ENCODE measurements around the gene PLG. TPM values are rescaled to one million over a fixed set of nuclear protein-coding genes. Genes with fewer than 3 reads are reported as not detected.
"Not testable (repeated sequence)": the region's sequence is repeated elsewhere in the genome, so short reads cannot be mapped to it uniquely, and the experiment has no call there.

Gene PLG
- total RNA-seq, 2 experiments from 2014 or later, result 0.80 TPM; not detected in 1

- CTCF ChIA-PET, result interaction anchor here (0.9 kb wide), 1 partner anchor 579 kb away, joined by 3 read pairs; no protein-coding TSS in a partner anchor
- H3K4me3 Mint-ChIP-seq, result no peak overlapping the region
- peaks cover 1% of the 10 kb centered on the region for H3K36me3 Mint-ChIP-seq
- ATAC-seq (no peak), DNase-seq (no peak)
- H3K4me1 Mint-ChIP-seq, result peaks cover 8% of the 10 kb centered on the region
- H3K27ac Mint-ChIP-seq, result no peak overlapping the region
- H3K27me3 Mint-ChIP-seq, result no peaks in the 10 kb centered on the region
- H3K9me3 Mint-ChIP-seq (ENCODE audit: low read depth), result no peaks in the 10 kb centered on the region
Observed at GRCh38 chr6:160791981-160792418, 90.0 kb downstream of the PLG start.

GRCh38 chr6:160792708-160793107, 90.7 kb downstream of the PLG start:
- Mint-ChIP-seq H3K9me3 (ENCODE audit: low read depth) (peaks cover 1% of the 10 kb centered on the region), H3K36me3 (peaks cover 1% of the 10 kb centered on the region), H3K27me3 (no peaks in the 10 kb centered on the region), H3K4me1 (peaks cover 8% of the 10 kb centered on the region), H3K4me3 (no peak overlapping the region), H3K27ac (no peak overlapping the region)
- no peak for ATAC-seq
- CTCF ChIA-PET, result interaction anchor here (0.9 kb wide), 1 partner anchor 579 kb away, joined by 3 read pairs; no protein-coding TSS in a partner anchor
- no peak for DNase-seq

GRCh38 chr6:160793652-160794051, 91.6 kb downstream of the PLG start:
- no peak overlapping the region for H3K27ac Mint-ChIP-seq
- CTCF ChIA-PET, result no interaction called here
- peaks cover 3% of the 10 kb centered on the region for H3K9me3 Mint-ChIP-seq (ENCODE audit: low read depth)
- peaks cover 8% of the 10 kb centered on the region for H3K4me1 Mint-ChIP-seq
- ATAC-seq, result no peak
- DNase-seq, result no peak
- no peaks in the 10 kb centered on the region for H3K27me3 Mint-ChIP-seq
- H3K4me3 Mint-ChIP-seq, result no peak overlapping the region
- no peaks in the 10 kb centered on the region for H3K36me3 Mint-ChIP-seq

GRCh38 chr6:160795721-160796120, 93.7 kb downstream of the PLG start:
- DNase-seq (no peak), ATAC-seq (no peak)
- H3K9me3 Mint-ChIP-seq (ENCODE audit: low read depth), result peaks cover 11% of the 10 kb centered on the region
- no peak overlapping the region for H3K4me3 Mint-ChIP-seq
- H3K27ac Mint-ChIP-seq, result no peak overlapping the region
- no peaks in the 10 kb centered on the region for H3K36me3 Mint-ChIP-seq
- CTCF ChIA-PET, result no interaction called here
- peaks cover 2% of the 10 kb centered on the region for H3K4me1 Mint-ChIP-seq
- no peaks in the 10 kb centered on the region for H3K27me3 Mint-ChIP-seq

GRCh38 chr6:160798625-160799024, 96.6 kb downstream of the PLG start:
- CTCF ChIA-PET, result no interaction called here
- ATAC-seq (no peak), DNase-seq (no peak)
- Mint-ChIP-seq H3K4me3 (no peak overlapping the region), H3K9me3 (ENCODE audit: low read depth) (peaks cover 11% of the 10 kb centered on the region), H3K36me3 (no peaks in the 10 kb centered on the region), H3K27me3 (no peaks in the 10 kb centered on the region), H3K27ac (no peak overlapping the region), H3K4me1 (no peaks in the 10 kb centered on the region)

- no peak for DNase-seq
- H3K27me3 Mint-ChIP-seq, result no peaks in the 10 kb centered on the region
- H3K36me3 Mint-ChIP-seq, result no peaks in the 10 kb centered on the region
- no peak for ATAC-seq
- H3K4me3 Mint-ChIP-seq, result no peak overlapping the region
- H3K4me1 Mint-ChIP-seq, result no peaks in the 10 kb centered on the region
- H3K9me3 Mint-ChIP-seq (ENCODE audit: low read depth), result peaks cover 11% of the 10 kb centered on the region
- CTCF ChIA-PET, result no interaction called here
- no peak overlapping the region for H3K27ac Mint-ChIP-seq
Observed at GRCh38 chr6:160799801-160800506, 97.9 kb downstream of the PLG start.

GRCh38 chr6:160801418-160801817, 99.4 kb downstream of the PLG start:
- peaks cover 11% of the 10 kb centered on the region for H3K9me3 Mint-ChIP-seq (ENCODE audit: low read depth)
- no peaks in the 10 kb centered on the region for H3K36me3 Mint-ChIP-seq
- H3K27ac Mint-ChIP-seq, result no peak overlapping the region
- H3K27me3 Mint-ChIP-seq, result no peaks in the 10 kb centered on the region
- no peaks in the 10 kb centered on the region for H3K4me1 Mint-ChIP-seq
- no peak overlapping the region for H3K4me3 Mint-ChIP-seq
- ATAC-seq (no peak), DNase-seq (no peak)
- CTCF ChIA-PET, result no interaction called here

- H3K27me3 Mint-ChIP-seq, H3K4me3 Mint-ChIP-seq, CTCF ChIA-PET, H3K27ac Mint-ChIP-seq, DNase-seq, H3K4me1 Mint-ChIP-seq, ATAC-seq, H3K36me3 Mint-ChIP-seq: not testable (repeated sequence)
- H3K9me3 Mint-ChIP-seq (ENCODE audit: low read depth), result peaks cover 11% of the 10 kb centered on the region
Observed at GRCh38 chr6:160802049-160802448, 100.0 kb downstream of the PLG start.

Other genes starting within 250 kb of the PLG start
- not detected for gene LPA, start 38.0 kb upstream of the PLG start, total RNA-seq

Measured in activated CD8-positive, alpha-beta memory T cell treated with anti-CD3 and anti-CD28 coated beads, Interleukin-2, amount 10 ng/mL, durations not matched to agents 7 days and 5 days (primary cell).